GM19239 (cell line): ENCODE results near the gene CCDC91.
"Not testable (repeated sequence)": the region's sequence is repeated elsewhere in the genome, so short reads cannot be mapped to it uniquely, and the experiment has no call there.

ENCODE experiments used
- DNase-seq: peaks from one replicate; pipeline ENCODE4 v3.0.0; 2011; ENCODE audit warnings: low spot score; ENCODE audit not compliant: insufficient read length
- FAIRE-seq: peaks from 2 replicates; lab custom pipeline; 2011; peaks lifted over from hg19 to GRCh38; lab: Jason Lieb, UNC

Gene CCDC91

GRCh38 chr12:28268608-28269229 lies 78.5 kb downstream of the CCDC91 start:
- no peak for FAIRE-seq

GRCh38 chr12:28269851-28270250 lies 79.6 kb downstream of the CCDC91 start:
- no peak for DNase-seq
- FAIRE-seq, result no peak

More at GRCh38 chr12:28268608-28269229, 78.5 kb downstream of the CCDC91 start:
- DNase-seq, result no peak

GRCh38 chr12:28278499-28278898 lies 88.2 kb downstream of the CCDC91 start:
- DNase-seq (no peak), FAIRE-seq (no peak)

- FAIRE-seq, result no peak
- no peak for DNase-seq
These were observed 88.7 kb downstream of the CCDC91 start for GRCh38 chr12:28278960-28279359.

- FAIRE-seq, result no peak
- no peak for DNase-seq
These were observed 96.1 kb downstream of the CCDC91 start for GRCh38 chr12:28286352-28286751.

- DNase-seq (no peak), FAIRE-seq (no peak)
These were observed 100.0 kb downstream of the CCDC91 start for GRCh38 chr12:28290262-28290661.

GRCh38 chr12:28292699-28293098 lies 102.4 kb downstream of the CCDC91 start:
- DNase-seq (no peak), FAIRE-seq (no peak)

GRCh38 chr12:28294300-28294699 lies 104.0 kb downstream of the CCDC91 start:
- FAIRE-seq, result no peak
- no peak for DNase-seq

GRCh38 chr12:28296287-28296686 lies 106.0 kb downstream of the CCDC91 start:
- FAIRE-seq (no peak), DNase-seq (no peak)

GRCh38 chr12:28303192-28303591 lies 112.9 kb downstream of the CCDC91 start:
- no peak for FAIRE-seq
- DNase-seq, result no peak

- DNase-seq, result no peak
- FAIRE-seq, result no peak
These were observed 116.3 kb downstream of the CCDC91 start for GRCh38 chr12:28306535-28306934.

GRCh38 chr12:28308891-28309290 lies 118.6 kb downstream of the CCDC91 start:
- DNase-seq (no peak), FAIRE-seq (no peak)

GRCh38 chr12:28313631-28314030 lies 123.4 kb downstream of the CCDC91 start:
- DNase-seq (no peak), FAIRE-seq (no peak)

GRCh38 chr12:28316049-28316448 lies 125.8 kb downstream of the CCDC91 start:
- FAIRE-seq, result no peak
- no peak for DNase-seq

GRCh38 chr12:28318273-28318672 lies 128.0 kb downstream of the CCDC91 start:
- FAIRE-seq (no peak), DNase-seq (no peak)

- no peak for DNase-seq
- FAIRE-seq, result no peak
These were observed 130.1 kb downstream of the CCDC91 start for GRCh38 chr12:28320353-28320752.

- FAIRE-seq, result no peak
- DNase-seq, result no peak
These were observed 137.5 kb downstream of the CCDC91 start for GRCh38 chr12:28327722-28328121.

- FAIRE-seq, result no peak
- no peak for DNase-seq
These were observed 138.7 kb downstream of the CCDC91 start for GRCh38 chr12:28328967-28329366.

- FAIRE-seq, DNase-seq: not testable (repeated sequence)
These were observed 139.5 kb downstream of the CCDC91 start for GRCh38 chr12:28329727-28330126.

- not testable (repeated sequence) for FAIRE-seq, DNase-seq
These were observed 140.0 kb downstream of the CCDC91 start for GRCh38 chr12:28330232-28330631.

- DNase-seq (no peak), FAIRE-seq (no peak)
These were observed 140.9 kb downstream of the CCDC91 start for GRCh38 chr12:28331130-28331529.

- DNase-seq, result no peak
- no peak for FAIRE-seq
These were observed 150.2 kb downstream of the CCDC91 start for GRCh38 chr12:28340261-28341045.
